Osteoblast (primary cell): ENCODE data around the gene ACAA1. TPM values are rescaled to one million over a fixed set of nuclear protein-coding genes. Genes with fewer than 3 reads are reported as not detected.

Experiments
- DNase-seq: peaks from one replicate; pipeline ENCODE4 v3.0.0; 2011; ENCODE audit warnings: low spot score, mixed read lengths; ENCODE audit not compliant: insufficient read length; ENCODE audit errors: missing footprints
- H2AFZ ChIP-seq: 2 replicates; pipeline ENCODE4 v1.6.0; 2011; ENCODE audit warnings: mild to moderate bottlenecking, low read length
- H3K27ac ChIP-seq: 2 replicates; pipeline ENCODE4 v1.5.1; 2011; ENCODE audit warnings: mild to moderate bottlenecking, low read depth, low read length, moderate library complexity
- H3K27me3 ChIP-seq: 2 replicates; pipeline ENCODE4 v1.6.0; 2012; ENCODE audit warnings: mild to moderate bottlenecking, control low read depth, inconsistent platforms, low read length, moderate library complexity; ENCODE audit not compliant: insufficient read depth
- H3K36me3 ChIP-seq: 2 replicates; pipeline ENCODE4 v1.5.1; 2011; ENCODE audit warnings: mild to moderate bottlenecking, low read length, control low read depth, moderate library complexity; ENCODE audit not compliant: insufficient read depth
- H3K4me1 ChIP-seq: 2 replicates; pipeline ENCODE4 v1.5.1; 2011; ENCODE audit warnings: mild to moderate bottlenecking, low read length, control low read depth, moderate library complexity; ENCODE audit not compliant: insufficient read depth
- H3K4me2 ChIP-seq: 2 replicates; pipeline ENCODE4 v1.6.0; 2011; ENCODE audit warnings: mild to moderate bottlenecking, low read length; ENCODE audit not compliant: insufficient read depth
- H3K4me3 ChIP-seq: fragments of 200-600 bp; sonication (generic); 3 replicates; pipeline ENCODE4 v1.5.1; 2012; ENCODE audit warnings: mild to moderate bottlenecking, low read length, inconsistent platforms; ENCODE audit not compliant: insufficient read depth
- H3K79me2 ChIP-seq: 2 replicates; pipeline ENCODE4 v1.6.0; 2012; ENCODE audit warnings: mild to moderate bottlenecking, low read length, control low read depth, inconsistent platforms; ENCODE audit not compliant: insufficient read depth
- H3K9me3 ChIP-seq: 2 replicates; pipeline ENCODE4 v1.5.1; 2011; ENCODE audit warnings: low read depth, low read length, control low read depth
- H4K20me1 ChIP-seq: 2 replicates; pipeline ENCODE4 v1.6.0; 2012; ENCODE audit warnings: mild to moderate bottlenecking, low read length, control low read depth; ENCODE audit not compliant: insufficient read depth
- CTCF ChIP-seq: IDR thresholded peaks from 2 replicates; pipeline ENCODE4 v1.5.1; 2011; ENCODE audit warnings: mild to moderate bottlenecking, low read depth, low read length, moderate library complexity; ENCODE audit errors: extremely low read depth
- total RNA-seq: library from RNA; depleted of rRNA; stranded (reverse); fragments of >200 nt; gene quantifications from 2 replicates; pipeline ENCODE4 v1.2.3, GENCODE V29; 2012

ACAA1 gene
- total RNA-seq, 1 donor = 17.4 TPM

GRCh38 chr3:38107911-38108648 is 28.8 kb downstream of the ACAA1 start:
- no peaks in the 10 kb centered on the region for H3K9me3 ChIP-seq
- H3K79me2 ChIP-seq = no peaks in the 10 kb centered on the region
- H4K20me1 ChIP-seq = no peaks in the 10 kb centered on the region
- no peaks in the 10 kb centered on the region for H3K27me3 ChIP-seq
- no peak for DNase-seq
- H3K4me2 ChIP-seq = no peak overlapping the region
- H3K36me3 ChIP-seq = no peaks in the 10 kb centered on the region
- no peak overlapping the region for H3K27ac ChIP-seq
- no peak for TF ChIP-seq CTCF
- H3K4me1 ChIP-seq = no peaks in the 10 kb centered on the region
- H3K4me3 ChIP-seq = no peak overlapping the region
- no peak overlapping the region for H2AFZ ChIP-seq

- no peak for DNase-seq
- H3K27me3 ChIP-seq = peaks cover 4% of the 10 kb centered on the region
- no peak for TF ChIP-seq CTCF
Observed at GRCh38 chr3:38105525-38105924, 31.4 kb downstream of the ACAA1 start.

GRCh38 chr3:38102444-38102814 is 34.5 kb downstream of the ACAA1 start:
- Histone ChIP-seq H3K27me3 (peaks cover 20% of the 10 kb centered on the region), H2AFZ (no peak overlapping the region), H3K36me3 (no peaks in the 10 kb centered on the region), H3K79me2 (no peaks in the 10 kb centered on the region), H3K9me3 (no peaks in the 10 kb centered on the region), H3K4me2 (no peak overlapping the region), H4K20me1 (no peaks in the 10 kb centered on the region), H3K27ac (no peak overlapping the region), H3K4me1 (no peaks in the 10 kb centered on the region), H3K4me3 (no peak overlapping the region)
- DNase-seq = no peak
- no peak for TF ChIP-seq CTCF

More at GRCh38 chr3:38105525-38105924, 31.4 kb downstream of the ACAA1 start:
- no peak overlapping the region for H3K27ac ChIP-seq
- no peaks in the 10 kb centered on the region for H3K9me3 ChIP-seq
- no peak overlapping the region for H3K4me3 ChIP-seq
- H3K4me1 ChIP-seq = no peaks in the 10 kb centered on the region
- H4K20me1 ChIP-seq = no peaks in the 10 kb centered on the region
- H2AFZ ChIP-seq = no peak overlapping the region
- no peaks in the 10 kb centered on the region for H3K36me3 ChIP-seq
- no peaks in the 10 kb centered on the region for H3K79me2 ChIP-seq
- no peak overlapping the region for H3K4me2 ChIP-seq

- Histone ChIP-seq H3K9me3 (no peaks in the 10 kb centered on the region), H3K79me2 (no peaks in the 10 kb centered on the region), H3K4me2 (no peak overlapping the region), H3K27ac (no peak overlapping the region), H3K27me3 (peaks cover 20% of the 10 kb centered on the region), H3K36me3 (no peaks in the 10 kb centered on the region), H2AFZ (no peak overlapping the region), H4K20me1 (no peaks in the 10 kb centered on the region), H3K4me3 (no peak overlapping the region), H3K4me1 (no peaks in the 10 kb centered on the region)
- TF ChIP-seq CTCF = no peak
- DNase-seq = peak; percentile 48
Observed at GRCh38 chr3:38101811-38102443, 35.0 kb downstream of the ACAA1 start.
